OCI-LY1 (cell line): ENCODE data around the gene ARHGEF6.

ENCODE experiments used
- H2AFZ ChIP-seq: fragments of 200-600 bp; sonication (generic), shearing (Covaris generic); 2 replicates; pipeline ENCODE4 v1.6.0; 2014; ENCODE audit warnings: antibody characterized with exemption, mild to moderate bottlenecking, low read length
- H3F3A ChIP-seq: fragments of 200-600 bp; sonication (generic), shearing (Covaris generic); 2 replicates; pipeline ENCODE4 v1.6.0; 2014; ENCODE audit warnings: mild to moderate bottlenecking, antibody characterized with exemption, low read length, moderate library complexity; ENCODE audit not compliant: insufficient read depth
- H3K27ac ChIP-seq: fragments of 200-600 bp; sonication (generic); 2 replicates; pipeline ENCODE4 v1.5.1; 2014; ENCODE audit warnings: low read length, mixed run types, mild to moderate bottlenecking, low read depth; ENCODE audit not compliant: poor library complexity, severe bottlenecking
- H3K27me3 ChIP-seq: fragments of 200-600 bp; sonication (generic); 2 replicates; pipeline ENCODE4 v1.6.0; 2014; ENCODE audit warnings: antibody characterized with exemption, mild to moderate bottlenecking, low read length, moderate library complexity; ENCODE audit not compliant: insufficient read depth
- H3K36me3 ChIP-seq: fragments of 200-600 bp; sonication (generic); 2 replicates; pipeline ENCODE4 v1.6.1; 2014; ENCODE audit warnings: mild to moderate bottlenecking, antibody characterized with exemption, low read length, moderate library complexity, mixed read lengths; ENCODE audit not compliant: insufficient read depth
- H3K4me1 ChIP-seq: fragments of 200-600 bp; sonication (generic); 2 replicates; pipeline ENCODE4 v1.5.1; 2014; ENCODE audit warnings: mild to moderate bottlenecking, low read length, moderate library complexity; ENCODE audit not compliant: insufficient read depth, severe bottlenecking
- H3K4me2 ChIP-seq: fragments of 200-600 bp; sonication (generic), shearing (Covaris generic); 2 replicates; pipeline ENCODE4 v1.6.1; 2014; ENCODE audit warnings: low read length
- H3K4me3 ChIP-seq: fragments of 200-600 bp; sonication (generic); 2 replicates; pipeline ENCODE4 v1.5.1; 2014; ENCODE audit warnings: low read length, low read depth, mild to moderate bottlenecking, mixed read lengths; ENCODE audit not compliant: poor library complexity, severe bottlenecking
- H3K79me2 ChIP-seq: fragments of 200-600 bp; shearing (Covaris generic); 2 replicates; pipeline ENCODE4 v1.6.1; 2016; ENCODE audit warnings: mixed run types, low read length, mixed read lengths; ENCODE audit not compliant: insufficient read depth
- H3K9ac ChIP-seq: fragments of 200-600 bp; sonication (generic), shearing (Covaris generic); 2 replicates; pipeline ENCODE4 v1.6.1; 2014; ENCODE audit warnings: mild to moderate bottlenecking, low read length, mixed read lengths
- H3K9me2 ChIP-seq: fragments of 200-600 bp; sonication (generic), shearing (Covaris generic); 2 replicates; pipeline ENCODE4 v1.6.1; 2014; ENCODE audit warnings: low read depth, mild to moderate bottlenecking, low read length, mixed read lengths
- H3K9me3 ChIP-seq: fragments of 200-600 bp; shearing (Covaris generic); 2 replicates; pipeline ENCODE4 v1.6.1; 2014; ENCODE audit warnings: low read length, mixed read lengths
- H4K20me1 ChIP-seq: fragments of 200-600 bp; sonication (generic), shearing (Covaris generic); 2 replicates; pipeline ENCODE4 v1.6.0; 2016; ENCODE audit warnings: mild to moderate bottlenecking, low read length; ENCODE audit not compliant: insufficient read depth
- CTCF ChIP-seq: fragments of 200-600 bp; sonication (generic), shearing (Covaris generic); IDR thresholded peaks from 2 replicates; pipeline ENCODE4 v1.5.1; 2017; ENCODE audit warnings: mild to moderate bottlenecking, antibody characterized with exemption, low read length, moderate library complexity, mixed read lengths
- EZH2 ChIP-seq: fragments of 200-600 bp; sonication (generic), shearing (Covaris generic); IDR thresholded peaks from 2 replicates; pipeline ENCODE4 v1.8.0; 2017; ENCODE audit warnings: borderline replicate concordance, mixed run types, mild to moderate bottlenecking, antibody characterized with exemption, low read length, moderate library complexity, mixed read lengths

Gene ARHGEF6

GRCh38 chrX:136708348-136708747, 72.4 kb downstream of the ARHGEF6 start:
- Histone ChIP-seq H3K9ac (no peak overlapping the region), H3K4me1 (peaks cover 7% of the 10 kb centered on the region), H3F3A (no peaks in the 10 kb centered on the region), H3K4me2 (no peak overlapping the region), H3K4me3 (no peak overlapping the region), H3K27me3 (no peaks in the 10 kb centered on the region), H3K9me2 (no peaks in the 10 kb centered on the region), H4K20me1 (no peaks in the 10 kb centered on the region), H2AFZ (no peak overlapping the region), H3K79me2 (no peaks in the 10 kb centered on the region), H3K27ac (no peak overlapping the region), H3K9me3 (no peaks in the 10 kb centered on the region), H3K36me3 (peaks cover 8% of the 10 kb centered on the region)
- TF ChIP-seq CTCF: peak; percentile 50
- no peak for TF ChIP-seq EZH2

- Histone ChIP-seq H3K4me1 (peaks cover 16% of the 10 kb centered on the region), H3K36me3 (no peaks in the 10 kb centered on the region), H3K9me2 (no peaks in the 10 kb centered on the region), H3K79me2 (no peaks in the 10 kb centered on the region), H3F3A (no peaks in the 10 kb centered on the region), H3K4me2 (no peak overlapping the region), H3K9ac (no peak overlapping the region), H3K27me3 (no peaks in the 10 kb centered on the region), H3K27ac (no peak overlapping the region), H3K9me3 (no peaks in the 10 kb centered on the region), H2AFZ (no peak overlapping the region), H3K4me3 (no peak overlapping the region), H4K20me1 (no peaks in the 10 kb centered on the region)
- TF ChIP-seq EZH2 (no peak), CTCF (no peak)
These were observed 83.6 kb downstream of the ARHGEF6 start for GRCh38 chrX:136697156-136697555.

- Histone ChIP-seq H3K9me2 (no peaks in the 10 kb centered on the region), H3K36me3 (no peaks in the 10 kb centered on the region), H3K79me2 (no peaks in the 10 kb centered on the region), H3K27ac (peak overlapping the region; percentile 76), H3K9me3 (no peaks in the 10 kb centered on the region), H3K4me3 (peak overlapping the region; percentile 31), H3K9ac (peak overlapping the region; percentile 41; the same call in 1 of the 2 replicates), H3F3A (no peaks in the 10 kb centered on the region), H3K4me1 (peaks cover 29% of the 10 kb centered on the region), H4K20me1 (no peaks in the 10 kb centered on the region), H3K4me2 (peak overlapping the region; percentile 58), H2AFZ (no peak overlapping the region), H3K27me3 (no peaks in the 10 kb centered on the region)
- TF ChIP-seq EZH2 (no peak), CTCF (peak; percentile 60)
These were observed 86.2 kb downstream of the ARHGEF6 start for GRCh38 chrX:136694431-136695087.
